ENCODE results near the gene NELL2. TPM values are rescaled to one million over a fixed set of nuclear protein-coding genes. Genes with fewer than 3 reads are reported as not detected.

NELL2 gene
- total RNA-seq, 1 donor from 2014 or later, result 1.7 TPM

GRCh38 chr12:44875417-44875953 is 630 bp downstream of the NELL2 start:
- Mint-ChIP-seq H3K27me3 (ENCODE audit: unreplicated experiment) (peaks cover 6% of the 10 kb centered on the region), H3K4me1 (ENCODE audit: unreplicated experiment) (no peaks in the 10 kb centered on the region), H3K27ac (ENCODE audit: unreplicated experiment) (no peak overlapping the region), H3K36me3 (ENCODE audit: low read depth, unreplicated experiment) (no peaks in the 10 kb centered on the region), H3K4me3 (ENCODE audit: unreplicated experiment) (peak overlapping the region; percentile 93), H3K9me3 (ENCODE audit: unreplicated experiment) (no peaks in the 10 kb centered on the region)
- DNase-seq (ENCODE audit: low spot score), result peak; percentile 14
- no peak for TF ChIP-seq CTCF (IDR thresholded peaks at IDR 0.05; ENCODE audit: unreplicated experiment)

DNA sequence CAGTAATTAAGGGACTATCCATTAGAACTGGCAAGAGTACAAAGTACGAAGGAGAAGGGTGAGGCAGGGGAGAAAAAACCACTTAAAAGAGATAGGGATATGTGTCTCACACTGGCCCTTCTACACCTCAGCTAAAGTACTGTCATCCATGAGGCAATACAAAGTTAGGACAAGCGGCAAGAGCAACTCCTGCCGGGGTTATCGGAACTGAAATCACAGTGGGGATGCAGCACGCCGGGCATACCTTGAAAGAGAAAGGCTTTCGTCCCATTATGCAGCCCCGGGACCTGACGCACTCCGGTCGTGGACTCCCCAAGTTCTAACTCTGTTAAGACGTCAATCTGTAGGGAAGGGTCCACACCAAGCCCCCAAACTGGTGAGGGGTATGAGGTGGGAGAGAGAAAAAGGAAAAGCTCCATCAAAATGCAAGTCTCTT is 1.1 kb downstream of the NELL2 start:
- H3K27me3 Mint-ChIP-seq (ENCODE audit: unreplicated experiment), result peaks cover 6% of the 10 kb centered on the region

GRCh38 chr12:44873898-44874297 is 2.2 kb downstream of the NELL2 start:
- Mint-ChIP-seq H3K4me3 (ENCODE audit: unreplicated experiment) (no peak overlapping the region), H3K9me3 (ENCODE audit: unreplicated experiment) (no peaks in the 10 kb centered on the region), H3K27ac (ENCODE audit: unreplicated experiment) (no peak overlapping the region), H3K27me3 (ENCODE audit: unreplicated experiment) (peaks cover 6% of the 10 kb centered on the region), H3K4me1 (ENCODE audit: unreplicated experiment) (no peaks in the 10 kb centered on the region), H3K36me3 (ENCODE audit: low read depth, unreplicated experiment) (no peaks in the 10 kb centered on the region)
- no peak for DNase-seq (ENCODE audit: low spot score)
- no peak for TF ChIP-seq CTCF (IDR thresholded peaks at IDR 0.05; ENCODE audit: unreplicated experiment)

More for the DNA sequence above, 1.1 kb downstream of the NELL2 start:
- Mint-ChIP-seq H3K36me3 (ENCODE audit: low read depth, unreplicated experiment) (no peaks in the 10 kb centered on the region), H3K4me1 (ENCODE audit: unreplicated experiment) (no peaks in the 10 kb centered on the region), H3K4me3 (ENCODE audit: unreplicated experiment) (peak overlapping the region; percentile 93), H3K27ac (ENCODE audit: unreplicated experiment) (peak overlapping the region; percentile 19), H3K9me3 (ENCODE audit: unreplicated experiment) (no peaks in the 10 kb centered on the region)
- TF ChIP-seq CTCF (IDR thresholded peaks at IDR 0.05; ENCODE audit: unreplicated experiment), result no peak
- DNase-seq (ENCODE audit: low spot score), result peak; percentile 5

GRCh38 chr12:44869503-44869902 is 6.6 kb downstream of the NELL2 start:
- DNase-seq (ENCODE audit: low spot score), result no peak
- Mint-ChIP-seq H3K27me3 (ENCODE audit: unreplicated experiment) (no peaks in the 10 kb centered on the region), H3K4me3 (ENCODE audit: unreplicated experiment) (no peak overlapping the region), H3K4me1 (ENCODE audit: unreplicated experiment) (no peaks in the 10 kb centered on the region), H3K27ac (ENCODE audit: unreplicated experiment) (no peak overlapping the region), H3K36me3 (ENCODE audit: low read depth, unreplicated experiment) (no peaks in the 10 kb centered on the region), H3K9me3 (ENCODE audit: unreplicated experiment) (no peaks in the 10 kb centered on the region)
- TF ChIP-seq CTCF (IDR thresholded peaks at IDR 0.05; ENCODE audit: unreplicated experiment), result no peak

GRCh38 chr12:44863867-44864266 is 12.2 kb downstream of the NELL2 start:
- no peaks in the 10 kb centered on the region for H3K9me3 Mint-ChIP-seq (ENCODE audit: unreplicated experiment)
- no peaks in the 10 kb centered on the region for H3K4me1 Mint-ChIP-seq (ENCODE audit: unreplicated experiment)
- H3K27me3 Mint-ChIP-seq (ENCODE audit: unreplicated experiment), result no peaks in the 10 kb centered on the region
- H3K36me3 Mint-ChIP-seq (ENCODE audit: low read depth, unreplicated experiment), result no peaks in the 10 kb centered on the region
- TF ChIP-seq CTCF (IDR thresholded peaks at IDR 0.05; ENCODE audit: unreplicated experiment), result no peak
- no peak overlapping the region for H3K4me3 Mint-ChIP-seq (ENCODE audit: unreplicated experiment)
- no peak overlapping the region for H3K27ac Mint-ChIP-seq (ENCODE audit: unreplicated experiment)
- DNase-seq (ENCODE audit: low spot score), result no peak

All from endothelial cell (in vitro differentiated cells).